Common myeloid progenitor, CD34-positive (primary cell): ENCODE data around the gene VSTM1.
"Not testable (repeated sequence)": the region's sequence is repeated elsewhere in the genome, so short reads cannot be mapped to it uniquely, and the experiment has no call there.

ENCODE experiments used
- CTCF ChIA-PET: fragments of 350-600 bp; sonication (Branson Sonifier 250); formaldehyde crosslinking; loops from one replicate; lab custom pipeline; 2021; ENCODE audit warnings: antibody characterized with exemption; lab: Charles Lee
- POLR2A ChIA-PET: fragments of 350-600 bp; sonication (Branson Sonifier 250); formaldehyde crosslinking; loops from one replicate; lab custom pipeline; 2021; ENCODE audit warnings: antibody characterized with exemption; lab: Charles Lee
- DNase-seq, 3 donors: peaks; one replicate each; pipeline versions ENCODE4 v3.0.0 to v3.0.0-alpha.2; 2013
- H3K27ac ChIP-seq, 2 experiments: 1 replicate in 1 of 2; 2 replicates in 1 of 2; pipeline ENCODE4 v1.7.0; 2013; ENCODE audit warnings: inconsistent platforms in 2 of 2, low read length in 2 of 2, mild to moderate bottlenecking in 2 of 2, low read depth in 1 of 2, moderate library complexity in 1 of 2; ENCODE audit not compliant: severe bottlenecking in 2 of 2, insufficient read depth in 1 of 2, poor library complexity in 1 of 2
- H3K27me3 ChIP-seq, 5 experiments: replicated peaks in 2 of 5; 1 replicate in 3 of 5; 2 replicates in 2 of 5; pipeline versions ENCODE4 v1.6.1 to v1.7.0; 2013; ENCODE audit warnings: low read length in 4 of 5, mild to moderate bottlenecking in 2 of 5, moderate library complexity in 2 of 5, inconsistent platforms in 1 of 5; ENCODE audit not compliant: insufficient read depth in 5 of 5, control insufficient read depth in 4 of 5
- H3K36me3 ChIP-seq, 4 experiments: 1 replicate in 2 of 4; 2 replicates in 2 of 4; pipeline versions ENCODE4 v1.6.1 to v1.7.0; 2013; ENCODE audit warnings: low read length in 3 of 4, control low read depth in 1 of 4, mild to moderate bottlenecking in 1 of 4; ENCODE audit not compliant: control insufficient read depth in 4 of 4, insufficient read depth in 4 of 4
- H3K4me1 ChIP-seq, 4 experiments: 1 replicate in 3 of 4; 2 replicates in 1 of 4; pipeline versions ENCODE4 v1.6.1 to v1.7.1; 2013; ENCODE audit warnings: low read length in 3 of 4, mild to moderate bottlenecking in 3 of 4, control low read depth in 1 of 4, inconsistent platforms in 1 of 4, moderate library complexity in 1 of 4; ENCODE audit not compliant: control insufficient read depth in 4 of 4, insufficient read depth in 4 of 4; ENCODE audit errors: control extremely low read depth in 1 of 4
- H3K4me3 ChIP-seq, 7 experiments: 1 replicate in 4 of 7; 2 replicates in 3 of 7; pipeline versions ENCODE4 v1.5.1 to v1.7.0; 2013; ENCODE audit warnings: mild to moderate bottlenecking in 7 of 7, low read length in 6 of 7, moderate library complexity in 6 of 7, inconsistent platforms in 2 of 7, low read depth in 2 of 7, control low read depth in 1 of 7; ENCODE audit not compliant: insufficient read depth in 4 of 7, control insufficient read depth in 1 of 7; ENCODE audit errors: extremely low read depth in 1 of 7
- H3K9me3 ChIP-seq, 5 experiments: 1 replicate in 4 of 5; 2 replicates in 1 of 5; pipeline versions ENCODE4 v1.6.1 to v1.7.1; 2013; ENCODE audit warnings: low read length in 4 of 5, mild to moderate bottlenecking in 2 of 5, inconsistent platforms in 1 of 5, low read depth in 1 of 5, moderate library complexity in 1 of 5; ENCODE audit not compliant: control insufficient read depth in 4 of 5, insufficient read depth in 2 of 5; ENCODE audit errors: control extremely low read depth in 1 of 5
- WGBS: methylation state at CpG from one replicate; pipeline ENCODE4 v1.1.5; 2013; ENCODE audit not compliant: insufficient coverage; 5-methylcytosine and 5-hydroxymethylcytosine counted together

Gene VSTM1

DNA sequence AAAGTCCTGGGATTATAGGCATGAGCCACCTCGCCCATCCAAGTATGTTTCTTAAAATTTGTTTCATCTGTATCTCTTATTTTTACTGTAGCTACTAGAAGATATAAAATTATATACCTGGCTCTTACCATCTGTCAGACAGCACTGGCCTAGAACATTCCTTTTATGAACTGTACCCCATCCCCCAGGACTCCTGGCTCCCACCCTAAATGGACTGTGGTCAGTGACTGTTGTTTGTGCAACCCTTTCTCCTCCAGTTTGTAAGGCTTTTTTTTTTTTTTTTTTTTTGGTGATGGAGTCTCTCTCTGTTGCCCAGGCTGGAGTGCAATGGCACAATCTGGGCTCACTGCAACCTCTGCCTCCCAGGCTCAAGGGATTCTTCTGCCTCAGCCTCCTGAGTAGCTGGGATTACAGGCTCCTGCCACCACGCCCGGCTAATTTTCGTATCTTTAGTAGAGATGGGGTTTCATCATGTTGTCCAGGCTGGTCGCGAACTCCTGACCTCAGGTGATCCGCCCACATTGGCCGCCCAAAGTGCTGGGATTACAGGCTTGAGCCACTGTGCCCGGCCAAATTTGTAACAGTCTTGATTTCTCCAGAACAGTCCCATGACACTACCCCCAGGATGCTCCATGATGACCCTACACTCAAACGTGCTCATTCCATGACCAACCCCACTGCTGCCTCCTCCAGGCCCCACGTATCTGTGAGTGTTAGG is 41.5 kb upstream of the VSTM1 start:
- Histone ChIP-seq H3K4me1 (peaks cover 0 to 17% (median 12%) of the 10 kb centered on the region in 4 experiments), H3K36me3 (peaks cover 2 to 46% (median 31%) of the 10 kb centered on the region in 4 experiments), H3K9me3 (no peaks in the 10 kb centered on the region), H3K27ac (no peak overlapping the region), H3K4me3 (no peak overlapping the region), H3K27me3 (no peaks in the 10 kb centered on the region)
- ChIA-PET CTCF (no interaction called here), POLR2A (no interaction called here)
- WGBS: 94% methylated on average over 10 of the region's 11 CpGs
- DNase-seq: no peak

DNA sequence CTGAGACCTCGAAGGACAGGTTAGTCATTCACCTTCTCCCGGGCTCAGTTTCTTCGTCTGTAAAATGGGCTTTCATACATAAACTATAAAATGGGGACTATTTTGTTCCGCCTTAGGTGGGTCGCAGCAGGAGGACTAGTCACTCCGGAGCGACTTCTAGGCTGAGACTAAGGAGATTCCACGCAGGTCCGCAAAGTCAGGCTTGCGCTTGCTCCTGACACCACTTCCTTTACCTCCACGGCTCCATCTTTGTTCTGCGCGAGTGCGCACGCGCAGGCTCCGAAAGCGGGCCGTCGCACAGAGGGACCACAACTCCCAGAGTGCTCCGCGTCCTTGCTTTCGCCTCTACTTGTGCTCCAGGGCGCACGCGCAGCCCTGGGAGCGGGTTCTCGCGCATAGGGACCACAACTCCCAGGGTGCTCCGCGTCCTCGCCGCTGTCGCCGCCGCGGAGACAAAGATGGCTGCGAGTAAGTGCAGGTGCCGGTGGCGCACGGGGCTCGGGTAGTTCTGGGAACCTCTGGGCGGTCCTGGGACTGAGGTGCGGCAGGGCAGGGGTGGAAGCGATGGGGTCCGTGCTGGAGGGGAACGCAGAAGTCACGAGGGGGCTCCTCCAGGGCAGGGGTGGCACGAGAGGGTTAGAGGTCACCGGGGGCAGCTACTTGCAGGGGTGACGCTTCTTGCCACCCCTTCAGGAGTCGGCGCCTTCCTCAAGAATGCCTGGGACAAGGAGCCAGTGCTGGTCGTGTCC is 38.9 kb upstream of the VSTM1 start, which contains the start of gene NDUFA3:
TSS of gene NDUFA3 (plus strand) at position 435 of the 749 bp plus-strand sequence. CDS start at position 459, 24 bp downstream.
- ChIA-PET CTCF (no interaction called here), POLR2A (interaction anchor here (0.7 kb wide), 1 partner anchor 12 kb away, joined by 9 read pairs; the partner anchor contains the start of genes PRPF31 and TFPT)
- no peaks in the 10 kb centered on the region for H3K9me3 ChIP-seq
- peak within 1 kb of the TSS; percentile 25 to 80 for H3K27ac ChIP-seq
- H3K27me3 ChIP-seq: no peaks in the 10 kb centered on the region
- H3K4me3 ChIP-seq: peak within 1 kb of the TSS; percentile 76 to 98 (median 92)
- 4% methylated on average over 42 of the region's 54 CpGs for WGBS
- H3K36me3 ChIP-seq: peaks cover 0 to 22% (median 17%) of the 10 kb centered on the region in 4 experiments
- H3K4me1 ChIP-seq: peaks cover 0 to 17% (median 12%) of the 10 kb centered on the region in 4 experiments
- DNase-seq: peak; percentile 98 to 99 (median 99)

DNA sequence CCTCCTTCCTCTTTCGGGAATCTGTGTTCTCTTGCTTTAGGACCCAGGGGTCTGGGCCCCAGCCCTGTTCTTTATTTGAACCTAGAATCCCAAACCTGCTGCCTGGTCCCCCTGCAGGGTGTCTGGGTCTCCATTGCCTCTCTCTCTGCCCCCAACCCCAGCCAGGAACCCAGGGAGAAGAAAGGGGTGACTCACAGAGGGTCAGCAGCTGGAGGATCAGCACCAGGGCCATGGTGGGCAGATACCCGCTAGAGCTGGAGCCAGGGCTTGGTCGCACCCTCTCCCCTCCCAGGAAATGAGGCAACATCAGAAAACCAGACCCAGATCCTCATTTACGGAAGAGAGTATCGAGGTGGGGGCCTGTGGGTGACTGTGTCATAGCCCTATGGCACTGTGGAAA is 36.9 kb upstream of the VSTM1 start, which contains the start of gene OSCAR:
TSS of gene OSCAR (minus strand) at position 243 of the 400 bp plus-strand sequence. CDS start at position 232, 11 bp downstream.
- peak in 2 of 3 donors; percentile 58 to 70 for DNase-seq
- H3K36me3 ChIP-seq: peaks cover 0 to 2% (median under 1%) of the 10 kb centered on the region in 4 experiments
- peak within 1 kb of the TSS in 1 of 7 experiments; percentile 34 for H3K4me3 ChIP-seq
- H3K4me1 ChIP-seq: peaks cover 0 to 31% (median 27%) of the 10 kb centered on the region in 4 experiments
- no peaks in the 10 kb centered on the region for H3K9me3 ChIP-seq
- ChIA-PET POLR2A (no interaction called here), CTCF (interaction anchor here (1.0 kb wide), 1 partner anchor 11 kb away, joined by 3 read pairs; no protein-coding TSS in a partner anchor)
- 52% methylated on average over 2 of the region's 5 CpGs for WGBS
- H3K27me3 ChIP-seq: peaks cover 0 to 7% (median 0%) of the 10 kb centered on the region in 5 experiments
- H3K27ac ChIP-seq: no peak within 1 kb of the TSS

DNA sequence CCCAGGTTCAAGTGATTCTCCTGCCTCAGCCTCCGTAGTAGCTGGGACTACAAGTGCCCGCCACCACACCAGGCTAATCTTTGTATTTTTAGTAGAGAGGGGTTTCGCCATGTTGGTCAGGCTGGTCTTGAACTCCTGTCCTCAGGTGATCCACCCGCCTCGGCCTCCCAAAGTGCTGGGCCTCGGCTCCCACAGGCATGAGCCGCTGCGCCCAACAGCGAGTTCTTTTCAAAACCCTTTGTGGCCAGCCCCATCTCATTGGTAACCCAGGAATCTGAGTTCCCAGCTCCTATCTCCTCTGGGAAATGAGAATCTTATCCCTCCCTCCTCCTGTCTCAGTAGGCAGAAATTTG is 36.2 kb upstream of the VSTM1 start:
- POLR2A ChIA-PET, H3K36me3 ChIP-seq, H3K9me3 ChIP-seq, DNase-seq, H3K27ac ChIP-seq: not testable (repeated sequence)
- CTCF ChIA-PET: interaction anchor here (1.0 kb wide), 1 partner anchor 10 kb away, joined by 3 read pairs; no protein-coding TSS in a partner anchor
- Histone ChIP-seq H3K4me3 (peak overlapping the region in 1 of 7 experiments; percentile 34), H3K4me1 (peaks cover 0 to 35% (median 33%) of the 10 kb centered on the region in 4 experiments), H3K27me3 (peaks cover 0 to 14% (median 0%) of the 10 kb centered on the region in 5 experiments)
- 84% methylated on average over 8 of the region's 9 CpGs for WGBS

DNA sequence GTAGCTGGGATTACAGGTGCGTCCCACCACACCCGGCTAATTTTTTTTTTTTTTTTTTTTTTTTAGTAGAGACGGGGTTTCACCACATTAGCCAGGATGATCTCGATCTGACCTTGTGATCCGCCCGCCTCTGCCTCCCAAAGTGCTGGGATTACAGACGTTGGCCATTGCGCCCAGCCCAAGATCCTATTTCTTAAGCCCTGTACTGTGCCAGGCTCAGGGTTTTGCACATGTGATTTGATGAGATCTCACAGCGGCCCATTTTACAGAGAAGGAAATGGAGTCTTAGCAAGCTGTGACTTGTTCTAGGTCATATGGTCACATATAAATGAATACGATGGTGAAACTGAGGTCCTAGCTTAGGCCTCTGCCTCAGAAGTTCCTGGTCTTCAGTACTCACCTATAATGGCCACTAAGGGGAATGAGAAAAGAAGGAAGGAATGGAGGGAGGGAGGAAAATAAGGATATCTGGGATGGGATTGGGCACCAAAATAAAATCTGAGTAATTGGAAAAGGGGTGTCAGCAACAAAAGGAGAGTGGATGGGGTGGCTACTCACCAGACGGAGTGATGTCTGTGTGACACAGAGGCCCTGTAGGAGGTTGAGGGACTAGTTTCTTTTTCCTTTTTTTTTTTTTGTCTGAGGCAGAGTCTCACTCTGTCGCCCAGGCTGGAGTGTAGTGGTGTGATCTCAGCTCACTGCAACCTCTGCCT is 35.6 kb upstream of the VSTM1 start:
- POLR2A ChIA-PET: no interaction called here
- no peaks in the 10 kb centered on the region for H3K9me3 ChIP-seq
- peaks cover 0 to 16% (median 0%) of the 10 kb centered on the region in 5 experiments for H3K27me3 ChIP-seq
- DNase-seq: no peak
- H3K27ac ChIP-seq: no peak overlapping the region
- CTCF ChIA-PET: interaction anchor here (1.0 to 1.5 kb wide), 3 partner anchors 10 to 76 kb away, joined by 3 to 4 read pairs (median 3); no protein-coding TSS in a partner anchor
- WGBS: 93% methylated on average over 9 of the region's 12 CpGs
- no peaks in the 10 kb centered on the region for H3K36me3 ChIP-seq
- H3K4me3 ChIP-seq: no peak overlapping the region
- peaks cover 0 to 41% (median 38%) of the 10 kb centered on the region in 4 experiments for H3K4me1 ChIP-seq

DNA sequence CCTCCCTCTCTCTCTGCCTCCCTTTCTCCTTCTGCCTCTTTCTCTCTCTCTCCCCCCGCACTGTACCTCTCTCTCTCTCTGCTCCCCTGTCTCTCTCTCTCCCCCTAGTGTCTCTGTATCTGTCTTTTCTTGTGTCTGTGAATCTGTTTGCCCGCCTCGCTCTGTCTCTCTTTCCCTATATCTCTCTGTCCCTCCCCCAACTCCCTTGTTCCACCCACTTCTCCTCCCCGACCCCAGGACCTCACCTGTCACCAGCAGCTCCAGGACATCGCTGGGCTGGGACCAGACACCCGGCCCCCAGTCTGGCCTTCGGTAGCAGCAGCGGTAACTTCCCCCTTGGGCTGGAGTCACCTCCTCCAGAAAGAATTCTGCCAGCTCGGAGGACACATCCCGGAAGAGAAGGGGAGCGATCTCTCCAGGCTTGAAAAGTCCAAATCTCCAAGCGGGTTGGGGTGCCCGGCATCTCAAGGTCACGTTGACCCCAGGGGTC is 33.0 kb upstream of the VSTM1 start:
- H3K27me3 ChIP-seq: peaks cover 0 to 16% (median 0%) of the 10 kb centered on the region in 5 experiments
- CTCF ChIA-PET: interaction anchor here (0.6 to 1.4 kb wide), 4 partner anchors 12 to 304 kb away, joined by 3 read pairs; no protein-coding TSS in a partner anchor
- peak overlapping the region in 4 of 7 experiments; percentile 27 to 72 (median 60) for H3K4me3 ChIP-seq
- DNase-seq: peak; percentile 37 to 57 (median 42)
- H3K36me3 ChIP-seq: no peaks in the 10 kb centered on the region
- POLR2A ChIA-PET: no interaction called here
- no peak overlapping the region for H3K27ac ChIP-seq
- 3% methylated on average over 11 of the region's 14 CpGs for WGBS
- H3K4me1 ChIP-seq: peaks cover 2 to 34% (median 30%) of the 10 kb centered on the region in 4 experiments
- H3K9me3 ChIP-seq: no peaks in the 10 kb centered on the region
